ENCODE measurements around the gene SLC15A4. TPM values are rescaled to one million over a fixed set of nuclear protein-coding genes. Genes with fewer than 3 reads are reported as not detected.

Gene SLC15A4
- total RNA-seq, 4 donors from 2014 or later = 25.4 to 37.0 (median 32.3) TPM

DNA sequence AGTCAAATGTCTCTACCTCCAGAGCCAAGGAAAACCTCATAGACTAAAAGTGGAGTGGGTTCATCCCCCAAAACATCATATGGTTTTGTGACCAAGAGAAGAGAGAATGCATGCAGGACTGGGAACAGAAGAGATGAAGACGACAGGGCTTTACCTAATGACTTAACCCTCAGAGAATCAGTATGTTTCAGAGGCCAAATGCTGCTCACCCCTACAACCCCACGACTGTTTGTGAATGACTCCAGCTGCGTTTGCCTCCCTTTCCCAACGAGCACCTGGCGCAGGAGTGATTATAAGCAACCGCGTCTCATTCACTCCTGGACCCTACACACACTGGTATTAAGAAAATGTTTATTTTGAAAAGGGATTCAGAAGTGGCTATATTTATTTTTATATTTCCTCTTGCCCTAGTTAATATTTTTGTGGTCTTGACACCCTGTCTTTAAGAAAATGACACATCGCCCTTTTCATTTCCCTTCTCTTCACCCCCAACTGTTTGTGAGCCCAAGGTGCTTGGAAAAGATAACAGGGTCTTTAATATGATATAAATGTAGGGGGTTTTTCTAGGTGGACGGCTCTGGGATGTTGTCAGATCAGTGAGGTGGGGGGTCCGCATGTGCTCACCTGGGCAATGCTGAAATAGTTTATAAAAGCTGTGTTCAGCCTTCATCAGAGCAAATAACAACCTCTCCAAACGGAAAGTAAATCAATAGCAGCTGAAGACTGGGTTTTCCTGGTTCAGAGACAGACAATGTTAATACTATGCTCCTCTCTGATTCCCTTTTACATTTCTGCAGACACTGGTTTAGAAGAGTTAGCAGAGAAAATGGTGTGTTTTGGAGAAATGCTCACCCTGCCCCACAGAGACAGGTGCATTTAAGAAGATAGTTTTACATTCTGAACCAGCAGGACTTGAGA, 77.7 kb downstream of the SLC15A4 start:
- Histone ChIP-seq H3K27me3 (no peaks in the 10 kb centered on the region), H3K4me3 (no peak overlapping the region), H3K4me1 (no peaks in the 10 kb centered on the region), H3K27ac (no peak overlapping the region), H3K36me3 (no peaks in the 10 kb centered on the region), H3K9me3 (no peaks in the 10 kb centered on the region)
- TF ChIP-seq POLR2A (IDR thresholded peaks at IDR 0.05) = no peak
- TF ChIP-seq, protein P1, sequence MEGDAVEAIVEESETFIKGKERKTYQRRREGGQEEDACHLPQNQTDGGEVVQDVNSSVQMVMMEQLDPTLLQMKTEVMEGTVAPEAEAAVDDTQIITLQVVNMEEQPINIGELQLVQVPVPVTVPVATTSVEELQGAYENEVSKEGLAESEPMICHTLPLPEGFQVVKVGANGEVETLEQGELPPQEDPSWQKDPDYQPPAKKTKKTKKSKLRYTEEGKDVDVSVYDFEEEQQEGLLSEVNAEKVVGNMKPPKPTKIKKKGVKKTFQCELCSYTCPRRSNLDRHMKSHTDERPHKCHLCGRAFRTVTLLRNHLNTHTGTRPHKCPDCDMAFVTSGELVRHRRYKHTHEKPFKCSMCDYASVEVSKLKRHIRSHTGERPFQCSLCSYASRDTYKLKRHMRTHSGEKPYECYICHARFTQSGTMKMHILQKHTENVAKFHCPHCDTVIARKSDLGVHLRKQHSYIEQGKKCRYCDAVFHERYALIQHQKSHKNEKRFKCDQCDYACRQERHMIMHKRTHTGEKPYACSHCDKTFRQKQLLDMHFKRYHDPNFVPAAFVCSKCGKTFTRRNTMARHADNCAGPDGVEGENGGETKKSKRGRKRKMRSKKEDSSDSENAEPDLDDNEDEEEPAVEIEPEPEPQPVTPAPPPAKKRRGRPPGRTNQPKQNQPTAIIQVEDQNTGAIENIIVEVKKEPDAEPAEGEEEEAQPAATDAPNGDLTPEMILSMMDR (IDR thresholded peaks at IDR 0.05) = no peak
- no peak for DNase-seq

GRCh38 chr12:128743916-128744315, 79.8 kb downstream of the SLC15A4 start:
- TF ChIP-seq, protein P1 (IDR thresholded peaks at IDR 0.05) = no peak
- no peak for TF ChIP-seq POLR2A (IDR thresholded peaks at IDR 0.05)
- no peak for DNase-seq
- Histone ChIP-seq H3K27me3 (no peaks in the 10 kb centered on the region), H3K4me1 (no peaks in the 10 kb centered on the region), H3K36me3 (no peaks in the 10 kb centered on the region), H3K27ac (no peak overlapping the region), H3K4me3 (no peak overlapping the region), H3K9me3 (peaks cover 0 to 2% (median 0%) of the 10 kb centered on the region in 4 donors)

Other genes with a start within 250 kb of the SLC15A4 start
- gene GLT1D1, start 29.5 kb upstream of the SLC15A4 start, total RNA-seq = not detected

Data from Peyer's patch (tissue), 4 donors.